Rectal smooth muscle tissue (tissue), 1 donor: ENCODE data around the gene DIRAS2.

ENCODE experiments used
- H3K27ac ChIP-seq: one replicate; pipeline ENCODE4 v1.7.0; 2013; ENCODE audit warnings: low read depth, low read length, inconsistent platforms
- H3K27me3 ChIP-seq: one replicate; pipeline ENCODE4 v1.7.0; 2013; ENCODE audit warnings: low read length; ENCODE audit not compliant: control insufficient read depth, insufficient read depth
- H3K36me3 ChIP-seq: one replicate; pipeline ENCODE4 v1.7.0; 2013; ENCODE audit warnings: low read length; ENCODE audit not compliant: control insufficient read depth, insufficient read depth
- H3K4me1 ChIP-seq: one replicate; pipeline ENCODE4 v1.7.0; 2013; ENCODE audit warnings: low read length; ENCODE audit not compliant: control insufficient read depth, insufficient read depth
- H3K4me3 ChIP-seq: one replicate; pipeline ENCODE4 v1.7.0; 2013; ENCODE audit warnings: low read length
- H3K9ac ChIP-seq: one replicate; pipeline ENCODE4 v1.7.0; 2013; ENCODE audit warnings: low read length

The DIRAS2 gene

DNA sequence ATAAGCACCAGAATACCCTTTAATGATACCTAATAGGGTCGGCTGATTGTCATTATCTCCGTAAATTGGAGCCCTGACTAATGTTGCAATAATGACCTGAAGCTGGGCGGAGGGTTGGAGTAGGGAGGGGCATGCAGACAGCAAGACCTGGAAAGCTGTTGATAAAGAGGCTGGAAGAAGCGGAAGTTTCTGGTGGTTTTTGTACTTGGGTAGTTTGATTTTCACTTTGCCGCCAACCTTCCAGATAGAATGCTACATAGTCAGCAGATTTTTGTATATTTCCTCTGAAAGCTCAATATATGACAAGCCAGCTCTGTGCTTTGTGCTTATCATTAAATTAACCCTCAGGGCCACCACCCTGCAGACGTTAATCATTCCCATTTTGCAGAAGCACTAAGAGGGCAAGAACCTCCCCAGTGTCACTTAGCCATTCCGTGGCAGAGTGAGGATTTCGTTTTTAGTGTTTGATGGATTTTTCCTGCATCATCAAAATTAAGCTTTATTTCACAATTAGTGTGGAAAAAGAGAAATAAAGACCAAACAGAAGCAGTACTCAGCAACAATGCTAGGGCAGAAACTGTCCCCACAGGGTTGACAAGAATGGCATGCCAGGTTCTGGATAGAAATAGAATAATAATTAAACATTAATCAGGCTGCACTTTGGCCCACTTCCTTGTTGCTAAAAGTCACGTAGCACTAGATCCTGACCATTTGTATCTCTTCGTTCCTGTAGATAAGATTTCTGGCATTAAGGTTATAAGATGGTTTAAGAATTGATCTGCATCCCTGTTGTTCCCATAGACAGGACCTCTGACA lies 34.7 kb downstream of the DIRAS2 start:
- Histone ChIP-seq H3K9ac (no peak overlapping the region), H3K27me3 (no peaks in the 10 kb centered on the region), H3K27ac (no peak overlapping the region), H3K4me1 (no peaks in the 10 kb centered on the region), H3K4me3 (no peak overlapping the region), H3K36me3 (no peaks in the 10 kb centered on the region)

DNA sequence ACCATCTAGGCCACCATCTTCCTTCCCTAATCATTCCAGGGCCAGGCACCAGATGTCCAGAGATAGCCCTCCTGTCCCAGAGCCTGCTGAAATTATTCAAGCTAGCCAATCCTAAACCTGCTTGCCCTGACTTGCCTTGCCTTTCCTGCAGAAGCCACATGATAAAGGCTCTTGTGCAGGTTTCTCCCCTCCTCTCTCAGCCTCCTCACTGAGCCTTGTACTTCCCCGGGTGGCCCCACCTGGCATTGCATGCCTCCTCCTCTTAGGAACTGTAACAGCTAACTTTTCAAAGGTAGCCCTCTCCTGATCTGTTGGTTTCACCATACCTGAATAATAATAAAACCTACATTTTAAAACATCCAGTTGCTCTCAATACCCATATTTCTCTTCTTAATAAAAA lies 42.6 kb downstream of the DIRAS2 start:
- H3K4me1 ChIP-seq: no peaks in the 10 kb centered on the region
- no peak overlapping the region for H3K9ac ChIP-seq
- no peaks in the 10 kb centered on the region for H3K27me3 ChIP-seq

GRCh38 chr9:90598191-90598590 lies 44.4 kb downstream of the DIRAS2 start:
- Histone ChIP-seq H3K4me3 (no peak overlapping the region), H3K4me1 (no peaks in the 10 kb centered on the region), H3K9ac (no peak overlapping the region), H3K27ac (no peak overlapping the region), H3K36me3 (no peaks in the 10 kb centered on the region), H3K27me3 (no peaks in the 10 kb centered on the region)

More for the DNA sequence above, 42.6 kb downstream of the DIRAS2 start:
- H3K4me3 ChIP-seq: no peak overlapping the region
- no peaks in the 10 kb centered on the region for H3K36me3 ChIP-seq
- no peak overlapping the region for H3K27ac ChIP-seq

GRCh38 chr9:90593646-90594045 lies 49.0 kb downstream of the DIRAS2 start:
- Histone ChIP-seq H3K36me3 (no peaks in the 10 kb centered on the region), H3K4me3 (no peak overlapping the region), H3K27ac (no peak overlapping the region), H3K27me3 (no peaks in the 10 kb centered on the region), H3K9ac (no peak overlapping the region), H3K4me1 (no peaks in the 10 kb centered on the region)

GRCh38 chr9:90580576-90580975 lies 62.0 kb downstream of the DIRAS2 start:
- no peak overlapping the region for H3K9ac ChIP-seq
- H3K27ac ChIP-seq: no peak overlapping the region
- H3K27me3 ChIP-seq: no peaks in the 10 kb centered on the region
- no peaks in the 10 kb centered on the region for H3K4me1 ChIP-seq
- no peak overlapping the region for H3K4me3 ChIP-seq
- H3K36me3 ChIP-seq: no peaks in the 10 kb centered on the region

DNA sequence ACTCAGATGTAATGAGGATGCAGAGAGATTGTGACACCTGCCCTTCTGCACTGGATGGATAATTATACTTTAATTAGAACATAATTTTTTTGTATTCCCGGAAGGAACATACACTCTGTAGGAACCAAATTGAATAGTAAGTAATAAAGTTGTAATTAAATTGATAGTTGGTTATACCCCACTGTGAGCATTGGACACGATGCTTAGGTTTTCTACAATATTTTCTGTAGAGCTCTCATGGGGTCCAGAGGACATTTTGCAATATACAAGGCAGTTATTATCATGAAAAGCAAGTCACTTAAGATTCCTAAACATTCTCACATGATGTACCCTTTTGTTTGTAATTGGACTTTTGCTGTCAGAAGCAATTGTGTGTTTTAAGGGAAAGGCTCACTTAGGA lies 63.4 kb downstream of the DIRAS2 start:
- Histone ChIP-seq H3K27me3 (no peaks in the 10 kb centered on the region), H3K36me3 (no peaks in the 10 kb centered on the region), H3K9ac (no peak overlapping the region), H3K4me3 (no peak overlapping the region), H3K27ac (no peak overlapping the region), H3K4me1 (no peaks in the 10 kb centered on the region)

- H3K4me3 ChIP-seq: no peak overlapping the region
- H3K36me3 ChIP-seq: no peaks in the 10 kb centered on the region
- H3K27me3 ChIP-seq: no peaks in the 10 kb centered on the region
- H3K27ac ChIP-seq: no peak overlapping the region
- no peaks in the 10 kb centered on the region for H3K4me1 ChIP-seq
- no peak overlapping the region for H3K9ac ChIP-seq
Observed at GRCh38 chr9:90578126-90578815, 64.4 kb downstream of the DIRAS2 start.

- Histone ChIP-seq H3K4me3 (no peak overlapping the region), H3K36me3 (no peaks in the 10 kb centered on the region), H3K4me1 (no peaks in the 10 kb centered on the region), H3K9ac (no peak overlapping the region), H3K27me3 (no peaks in the 10 kb centered on the region), H3K27ac (no peak overlapping the region)
Observed at GRCh38 chr9:90569511-90569910, 73.1 kb downstream of the DIRAS2 start.

GRCh38 chr9:90568667-90569066 lies 74.0 kb downstream of the DIRAS2 start:
- Histone ChIP-seq H3K27ac (no peak overlapping the region), H3K4me1 (no peaks in the 10 kb centered on the region), H3K9ac (no peak overlapping the region), H3K36me3 (no peaks in the 10 kb centered on the region), H3K27me3 (no peaks in the 10 kb centered on the region), H3K4me3 (no peak overlapping the region)

GRCh38 chr9:90562229-90562628 lies 80.4 kb downstream of the DIRAS2 start:
- no peaks in the 10 kb centered on the region for H3K36me3 ChIP-seq

More at GRCh38 chr9:90562229-90562628, 80.4 kb downstream of the DIRAS2 start:
- Histone ChIP-seq H3K27me3 (no peaks in the 10 kb centered on the region), H3K4me3 (no peak overlapping the region), H3K4me1 (no peaks in the 10 kb centered on the region), H3K27ac (no peak overlapping the region), H3K9ac (no peak overlapping the region)
